HG02763 (cell line): ENCODE measurements around the gene GMEB2.
"Not testable (repeated sequence)": the region's sequence is repeated elsewhere in the genome, so short reads cannot be mapped to it uniquely, and the experiment has no call there.

Experiments
- ATAC-seq: cut with Tn5 transposase; IDR thresholded peaks from one replicate; pipeline ENCODE4 v1.9.1; 2021; ENCODE audit warnings: mild to moderate bottlenecking, moderate library complexity; ENCODE audit not compliant: unreplicated experiment

GMEB2 gene

GRCh38 chr20:63640086-63640485 lies 13.2 kb upstream of the GMEB2 start:
- no peak for ATAC-seq

- ATAC-seq, result no peak
Observed at GRCh38 chr20:63639093-63639975, 12.4 kb upstream of the GMEB2 start.

DNA sequence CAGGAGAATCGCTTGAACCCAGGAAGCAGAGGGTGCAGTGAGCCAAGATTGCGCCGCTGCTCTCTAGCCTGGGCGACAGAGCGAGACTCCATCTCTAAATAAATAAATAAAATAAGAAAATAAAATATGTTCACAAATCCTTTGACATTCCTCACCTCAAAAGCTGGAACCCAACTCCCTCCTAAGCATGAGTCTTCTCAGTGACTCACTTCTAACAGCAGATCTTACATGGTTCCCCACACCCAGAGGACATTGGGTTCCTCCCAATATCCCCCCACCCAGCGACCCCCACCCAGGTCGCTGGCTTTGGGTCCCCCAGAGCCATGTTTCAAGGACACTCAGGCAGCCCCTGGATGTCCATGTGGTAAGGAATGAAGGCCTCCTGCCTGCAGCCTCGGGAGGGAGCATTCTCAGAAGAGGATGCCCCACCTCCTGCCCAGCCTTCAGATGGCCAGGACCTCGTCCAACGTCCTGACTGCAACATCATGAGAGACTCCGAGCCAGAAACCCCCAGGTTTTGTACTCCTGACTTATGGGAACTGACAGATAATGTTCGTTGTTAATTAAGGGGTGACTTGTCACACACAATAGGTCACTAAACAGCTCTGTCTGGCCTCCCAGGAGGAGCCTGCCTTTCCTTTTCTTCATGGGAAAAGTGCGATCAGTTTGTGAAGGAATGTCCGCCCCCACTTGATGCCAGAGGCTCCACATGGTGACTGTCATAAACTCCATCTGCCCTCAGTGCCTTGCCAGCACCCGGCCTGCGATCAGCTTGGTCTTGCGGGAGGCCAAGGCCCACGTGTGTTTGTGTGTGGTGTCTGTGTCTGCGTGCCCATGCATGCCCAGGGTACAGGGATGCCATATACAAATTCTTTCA lies 10.1 kb upstream of the GMEB2 start:
- no peak for ATAC-seq

- no peak for ATAC-seq
Observed at GRCh38 chr20:63635431-63636141, 8.7 kb upstream of the GMEB2 start.

GRCh38 chr20:63633732-63634131 lies 6.8 kb upstream of the GMEB2 start:
- no peak for ATAC-seq

DNA sequence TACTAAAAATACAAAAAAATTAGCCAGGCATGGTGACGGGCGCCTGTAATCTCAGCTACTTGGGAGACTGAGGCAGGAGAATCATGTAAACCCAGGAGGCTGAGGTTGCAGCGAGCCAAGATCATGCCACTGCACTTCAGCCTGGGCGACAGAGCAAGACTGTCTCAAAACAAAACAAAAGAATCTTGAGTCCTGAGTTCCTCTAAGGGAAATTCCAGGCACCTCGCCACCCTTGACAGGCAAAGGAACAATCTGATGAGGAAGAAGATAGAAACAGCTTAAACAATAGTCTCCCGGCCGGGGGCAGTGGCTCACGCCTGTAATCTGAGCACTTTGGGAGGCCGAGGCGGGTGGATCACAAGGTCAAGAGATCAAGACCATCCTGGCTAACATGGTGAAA lies 4.5 kb upstream of the GMEB2 start:
- ATAC-seq, result not testable (repeated sequence)

DNA sequence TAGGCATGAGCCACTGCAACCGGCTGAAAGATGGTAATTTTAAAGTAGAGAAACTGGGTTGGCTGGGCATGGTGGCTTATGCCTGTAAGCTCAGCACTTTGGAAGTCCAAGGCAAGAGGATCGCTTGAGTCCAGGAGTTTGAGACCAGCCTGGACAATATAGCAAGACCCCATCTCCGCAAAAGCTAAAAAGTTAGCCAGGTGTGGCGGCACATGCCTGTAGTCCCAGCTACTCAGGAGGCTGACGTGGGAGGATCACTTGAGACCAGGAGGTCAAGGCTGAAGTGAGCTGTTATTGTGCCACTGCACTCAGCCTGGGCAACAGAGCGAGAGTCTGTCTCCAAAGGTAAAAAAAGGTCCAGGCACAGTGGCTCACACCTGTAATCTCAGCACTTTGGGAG lies 4.1 kb upstream of the GMEB2 start:
- ATAC-seq, result not testable (repeated sequence)

DNA sequence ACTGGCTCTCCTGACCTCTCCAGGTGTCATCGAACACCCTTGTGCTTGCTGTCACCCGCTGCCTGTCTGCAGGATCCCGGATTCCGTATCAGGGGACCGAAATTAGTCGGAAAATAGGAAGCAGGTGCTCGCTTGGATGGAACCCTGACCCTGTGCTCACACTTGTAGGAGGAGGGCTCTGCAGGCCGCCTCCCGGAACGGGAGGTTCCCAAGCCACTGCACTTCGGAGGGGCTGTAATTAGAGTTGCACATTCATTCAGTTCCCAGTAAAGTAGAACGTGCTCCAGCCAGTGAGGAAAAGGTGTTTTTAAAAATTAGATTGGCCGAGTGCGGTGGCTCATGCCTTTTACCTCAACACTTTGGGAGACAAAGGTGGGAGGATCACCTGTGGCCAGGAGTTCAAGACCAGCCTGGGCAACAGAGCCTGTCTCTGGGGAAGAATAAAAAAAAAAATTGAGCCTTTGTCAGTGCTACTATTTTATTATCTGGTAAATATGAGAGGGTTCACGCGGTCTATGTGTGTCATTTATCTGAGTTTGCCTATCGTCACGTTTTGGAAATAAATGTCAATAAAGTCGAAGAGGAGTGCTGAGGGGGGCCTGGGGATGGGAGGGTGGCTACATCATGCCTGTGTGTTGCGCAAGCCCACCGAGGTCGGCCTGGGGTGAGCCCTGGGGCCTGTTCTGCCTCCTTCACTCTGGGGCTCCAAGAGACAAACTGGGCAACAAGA lies 1.5 kb upstream of the GMEB2 start:
- ATAC-seq, result no peak

DNA sequence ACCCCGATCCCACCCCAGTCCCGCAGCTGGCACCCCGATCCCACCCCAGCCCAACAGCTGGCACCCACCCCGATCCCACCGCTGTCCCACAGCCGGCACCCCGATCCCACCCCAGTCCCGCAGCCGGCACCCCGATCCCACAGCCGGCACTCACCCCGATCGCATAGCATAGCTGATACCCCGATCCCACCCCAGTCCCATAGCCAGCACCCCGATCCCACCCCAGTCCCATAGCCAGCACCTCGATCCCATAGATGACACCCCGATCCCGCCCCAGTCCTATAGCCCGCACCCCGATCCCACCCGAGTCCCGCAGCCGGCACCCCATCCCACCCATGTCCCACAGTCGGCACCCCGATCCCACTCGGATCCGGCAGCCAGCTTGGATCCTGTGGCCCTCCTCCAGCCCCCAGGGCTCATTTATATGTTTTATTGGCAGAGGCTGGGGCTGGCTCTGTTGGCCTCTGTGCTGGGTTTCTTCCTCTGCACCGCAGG lies 897 bp upstream of the GMEB2 start:
- no peak for ATAC-seq

GRCh38 chr20:63627129-63627750 lies 339 bp upstream of the GMEB2 start:
- peak; percentile 83 for ATAC-seq

GRCh38 chr20:63625771-63626423 lies 1.0 kb downstream of the GMEB2 start:
- ATAC-seq, result no peak

DNA sequence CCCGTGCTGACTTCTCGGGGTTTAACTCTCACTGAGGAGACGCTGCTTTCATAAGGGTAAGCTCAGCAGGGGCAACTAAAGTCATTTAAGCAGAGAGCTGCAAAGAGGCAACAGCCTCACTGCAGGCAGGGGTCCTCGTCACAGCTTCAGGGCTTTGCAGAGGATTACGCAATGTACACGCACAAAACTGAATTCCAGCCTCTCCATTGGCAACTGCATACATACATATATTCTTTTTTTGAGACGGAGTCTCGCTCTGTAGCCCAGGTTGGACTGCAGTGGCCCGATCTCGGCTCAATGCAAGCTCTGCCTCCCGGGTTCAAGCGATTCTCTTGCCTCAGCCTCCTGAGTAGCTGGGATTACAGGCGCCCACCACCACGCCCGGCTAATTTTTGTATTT lies 2.4 kb downstream of the GMEB2 start:
- no peak for ATAC-seq

- no peak for ATAC-seq
Observed at GRCh38 chr20:63622732-63623131, 4.2 kb downstream of the GMEB2 start.

GRCh38 chr20:63622096-63622495 lies 4.8 kb downstream of the GMEB2 start:
- no peak for ATAC-seq

GRCh38 chr20:63620991-63621390 lies 5.9 kb downstream of the GMEB2 start:
- no peak for ATAC-seq

GRCh38 chr20:63619505-63619904 lies 7.4 kb downstream of the GMEB2 start:
- no peak for ATAC-seq

DNA sequence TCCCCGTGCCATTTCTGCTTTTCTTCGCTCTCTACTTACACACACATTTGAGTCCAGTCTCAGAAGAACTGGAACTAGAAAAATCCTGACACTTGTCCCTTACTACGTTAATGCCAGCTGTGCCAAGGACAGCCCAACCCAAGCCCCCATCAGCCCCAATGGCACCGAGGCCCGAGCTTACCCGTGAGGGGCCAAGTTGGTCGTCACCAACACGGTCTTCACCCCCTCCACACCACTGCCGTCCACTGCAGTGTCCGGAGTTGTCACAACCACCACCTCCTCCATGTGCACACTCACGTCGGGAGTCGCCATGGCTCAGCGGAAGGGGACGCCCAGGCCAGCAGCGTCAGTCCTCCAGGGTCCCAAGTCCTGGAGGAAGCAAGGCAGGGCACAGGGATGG lies 7.8 kb downstream of the GMEB2 start:
- ATAC-seq, result no peak

DNA sequence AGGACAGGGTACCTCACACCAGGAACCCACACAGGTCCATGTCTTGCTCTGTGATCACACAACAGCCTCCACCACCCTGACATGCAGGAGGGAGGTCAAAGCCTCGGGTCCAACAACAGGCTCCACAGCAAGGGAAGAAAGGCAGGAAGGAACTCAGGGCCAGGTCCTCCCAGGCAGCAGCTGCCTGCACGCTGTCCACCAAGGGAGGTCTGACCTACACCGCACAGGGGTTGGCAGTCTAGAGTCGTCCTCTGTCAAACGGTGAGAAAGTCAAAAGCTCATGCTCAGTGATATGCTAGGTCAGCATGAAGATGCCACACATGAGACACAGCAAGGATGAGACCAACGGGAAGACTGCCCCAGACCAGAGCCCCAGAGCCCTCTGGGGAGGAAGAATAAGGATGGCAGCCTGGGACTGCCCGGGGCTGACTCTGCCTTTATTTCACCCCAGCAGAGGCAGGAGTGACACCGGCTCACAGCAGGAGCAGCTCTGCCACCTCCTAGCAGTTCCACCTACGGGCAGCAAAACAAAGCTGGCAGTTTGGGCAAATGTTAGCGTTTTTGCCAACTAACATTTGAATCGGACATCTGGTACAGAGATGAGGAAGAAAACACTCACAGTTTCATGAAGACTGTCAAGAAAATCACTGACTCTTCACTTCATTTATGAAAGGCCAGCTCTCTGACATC lies 8.5 kb downstream of the GMEB2 start:
- no peak for ATAC-seq

DNA sequence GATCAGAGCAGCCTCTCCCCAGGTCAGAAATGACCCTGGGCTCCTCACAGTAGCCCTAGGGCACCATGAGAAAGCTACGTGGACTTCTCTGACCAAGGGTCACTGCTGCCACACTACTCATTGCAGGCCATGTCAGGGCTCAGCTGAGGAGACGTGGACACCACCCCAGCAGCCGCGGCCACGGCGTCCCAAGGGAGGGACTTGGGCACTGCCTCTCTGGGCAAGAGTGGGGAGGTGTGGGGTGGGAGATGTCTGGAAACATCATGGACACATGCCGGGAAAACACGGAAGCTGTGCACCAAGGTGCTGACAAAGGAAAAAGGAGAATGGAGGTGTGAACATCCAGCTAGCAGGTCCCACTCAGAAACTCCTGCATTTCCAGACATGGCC lies 9.0 kb downstream of the GMEB2 start:
- ATAC-seq, result no peak
